ENCODE results near the gene TTL.
"Not testable (repeated sequence)": the region's sequence is repeated elsewhere in the genome, so short reads cannot be mapped to it uniquely, and the experiment has no call there.

Gene TTL

DNA sequence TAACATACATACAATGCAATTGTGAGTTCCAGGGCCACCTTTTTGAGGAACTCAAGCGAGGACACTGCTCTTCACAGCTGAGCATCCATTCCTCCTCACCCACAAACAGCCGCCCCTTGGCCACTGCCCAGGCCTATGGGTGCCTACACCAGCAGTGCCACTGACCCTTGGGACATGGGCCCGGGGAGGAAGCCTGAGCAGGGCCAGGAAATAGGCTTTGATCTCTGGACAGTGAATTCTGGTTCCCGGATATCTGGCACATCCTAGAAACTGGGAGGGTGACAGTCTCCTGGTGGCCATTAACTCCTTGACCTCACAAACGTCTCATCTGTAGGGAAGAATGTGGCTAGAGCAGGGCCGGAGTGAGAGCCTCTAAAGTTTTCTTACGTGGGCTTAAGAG, 5.5 kb upstream of the TTL start:
- no peak for DNase-seq

DNA sequence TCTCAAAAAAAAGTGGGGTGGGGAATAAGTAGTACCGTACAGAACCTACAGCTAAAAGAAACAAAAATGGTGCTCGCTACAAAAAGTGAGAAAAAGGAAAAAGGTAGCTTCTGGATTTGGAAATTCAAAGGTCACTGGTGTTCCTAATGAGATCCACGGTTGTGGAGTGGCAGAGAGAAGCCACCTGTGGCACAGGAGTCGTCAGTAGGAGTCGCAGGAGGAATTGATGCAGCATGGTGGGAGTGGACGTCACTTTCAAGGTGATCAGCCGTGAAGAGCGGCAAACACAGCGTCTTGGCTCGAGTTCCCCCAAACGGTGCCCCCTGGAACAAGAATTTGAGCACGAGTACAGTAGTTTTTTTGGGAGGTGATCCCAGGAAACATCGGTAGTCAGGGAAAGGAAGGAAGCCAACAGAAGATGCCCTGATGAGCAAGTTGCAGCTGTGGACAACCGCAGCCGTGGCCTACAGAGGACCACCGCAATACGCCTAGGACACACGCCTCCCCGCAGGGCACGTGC, 1.4 kb upstream of the TTL start:
- peak in 1 of 2 donors; percentile 10 for DNase-seq

DNA sequence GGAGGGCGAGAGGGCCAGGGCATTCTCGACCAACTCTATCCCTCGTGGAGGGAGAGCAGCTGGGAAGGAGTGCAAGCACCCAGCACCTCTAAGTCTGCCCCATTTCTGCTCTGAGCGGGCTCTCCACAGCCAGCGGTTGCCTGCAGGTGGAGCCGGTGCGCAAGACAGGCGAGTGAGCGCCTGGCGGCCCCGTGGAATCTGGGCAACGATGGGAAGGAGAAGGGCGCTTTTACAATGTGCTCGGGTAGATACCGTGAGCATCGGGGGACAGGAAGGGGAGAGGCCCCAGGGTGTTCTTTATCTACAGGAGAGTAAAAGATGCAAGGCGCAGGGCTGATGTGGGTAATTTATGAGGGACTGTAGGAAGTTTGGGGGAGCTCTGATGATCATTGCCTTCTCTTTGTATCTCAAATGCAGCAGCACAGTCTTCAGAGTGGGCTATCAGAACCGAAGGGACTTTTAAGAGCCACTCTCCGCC, 867 bp upstream of the TTL start:
- DNase-seq = peak; percentile 72 to 75

DNA sequence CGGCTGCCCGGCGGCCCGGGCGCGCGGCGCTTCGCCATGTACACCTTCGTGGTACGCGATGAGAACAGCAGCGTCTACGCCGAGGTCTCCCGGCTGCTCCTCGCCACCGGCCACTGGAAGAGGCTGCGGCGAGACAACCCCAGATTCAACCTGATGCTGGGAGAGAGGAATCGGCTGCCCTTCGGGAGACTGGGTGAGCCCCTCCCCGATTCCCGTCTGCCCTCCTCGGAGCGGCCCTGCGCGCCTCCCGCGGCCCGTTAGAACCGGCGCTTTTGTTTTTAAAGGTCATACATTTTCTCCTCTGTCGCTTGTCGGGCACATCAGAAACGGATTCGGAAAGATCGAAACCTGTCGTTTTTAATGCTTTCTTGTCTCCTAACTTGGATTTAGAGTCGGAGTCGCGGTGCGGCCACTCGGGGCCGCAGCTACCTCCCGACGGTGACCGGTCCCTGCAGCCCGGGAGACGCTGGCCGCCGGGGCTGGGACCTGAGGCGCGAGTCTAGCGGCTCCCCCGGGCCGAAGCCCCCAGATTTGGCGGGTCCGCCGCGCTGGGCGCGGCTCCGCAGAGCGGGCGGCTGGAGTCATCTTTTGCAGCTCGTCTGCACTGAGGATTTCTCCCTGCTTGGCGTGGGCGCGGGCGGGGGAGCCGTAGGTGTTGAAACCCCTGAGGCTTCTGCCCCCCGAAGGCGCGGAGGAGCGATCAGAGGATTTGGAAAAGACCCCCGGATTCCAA, 519 bp downstream of the TTL start:
- DNase-seq = peak; percentile 15 to 21

DNA sequence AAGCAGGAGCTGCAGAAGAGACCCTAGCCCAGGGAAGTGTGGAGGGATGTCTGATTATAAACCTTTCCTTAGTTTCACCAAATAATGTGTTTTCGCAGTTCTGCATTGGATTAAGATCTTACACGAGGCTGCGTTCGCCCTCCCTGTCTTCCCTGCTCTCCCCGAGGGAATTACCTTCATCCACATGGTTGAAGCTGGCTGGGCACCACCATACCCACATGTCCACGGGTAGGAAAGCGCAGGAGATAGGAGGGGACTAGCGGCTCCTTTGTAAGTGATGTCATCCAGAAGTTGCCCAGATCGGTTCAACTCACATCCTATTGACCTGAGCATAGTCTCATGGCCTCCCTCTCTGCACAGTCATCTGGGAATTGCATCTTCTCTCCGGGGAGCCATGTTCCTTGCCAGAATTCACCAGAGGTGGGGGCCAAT, 1.1 kb downstream of the TTL start:
- DNase-seq = no peak

DNA sequence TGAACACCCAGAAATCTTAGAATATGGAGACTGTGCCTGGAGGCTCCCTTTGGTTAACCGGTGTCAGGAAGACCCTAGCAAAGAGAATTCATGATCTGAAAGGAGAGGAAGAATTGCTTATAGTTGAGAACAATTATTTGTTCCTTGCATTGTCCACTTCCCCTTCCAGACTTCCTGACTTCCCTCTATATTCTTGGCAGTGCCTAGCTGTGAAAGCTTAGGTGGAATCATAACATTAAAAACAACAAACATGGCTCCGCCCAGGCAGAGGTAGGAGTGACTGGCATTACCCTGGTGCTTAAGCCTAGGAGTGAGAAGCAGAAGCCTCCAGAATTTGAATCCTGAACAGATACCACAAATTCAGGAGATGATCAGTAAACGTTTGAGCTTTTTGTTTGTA, 1.9 kb downstream of the TTL start:
- DNase-seq = no peak

DNA sequence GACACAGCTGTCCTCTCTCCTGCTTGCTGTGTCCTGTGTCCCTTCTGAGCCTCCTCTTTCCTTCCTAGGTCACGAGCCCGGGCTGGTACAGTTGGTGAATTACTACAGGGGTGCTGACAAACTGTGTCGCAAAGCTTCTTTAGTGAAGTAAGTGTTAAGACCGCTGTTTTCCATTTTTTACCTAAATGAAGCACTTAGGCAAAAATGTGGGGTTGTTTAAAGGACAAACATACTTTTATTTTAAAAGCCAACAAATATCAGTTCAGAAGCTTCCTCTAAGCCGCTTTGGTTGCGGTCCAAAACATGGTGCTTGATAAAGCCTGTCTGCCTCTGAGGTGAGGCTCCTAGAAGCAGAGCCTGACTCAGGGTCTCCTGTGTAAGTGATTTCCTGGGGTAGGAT, 3.9 kb downstream of the TTL start:
- no peak for DNase-seq

DNA sequence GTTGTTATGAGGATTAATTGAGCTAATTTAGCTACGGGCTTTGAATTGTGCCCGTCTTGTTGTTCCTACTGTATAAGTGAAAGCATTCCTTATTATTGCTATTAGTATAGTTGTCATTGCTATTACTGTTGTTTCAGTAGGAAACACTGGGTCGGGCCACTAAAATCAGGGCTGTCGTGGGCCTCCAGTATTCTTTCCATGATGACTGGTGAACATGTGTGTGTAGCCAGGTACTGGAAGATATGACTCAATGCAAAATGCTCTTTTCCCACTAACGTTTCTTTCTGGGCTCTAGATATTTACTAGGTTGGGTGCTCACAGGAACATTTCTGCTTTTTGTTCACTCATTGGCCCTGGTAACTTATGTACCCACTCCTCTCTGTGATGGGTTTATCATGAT, 4.9 kb downstream of the TTL start:
- no peak for DNase-seq

DNA sequence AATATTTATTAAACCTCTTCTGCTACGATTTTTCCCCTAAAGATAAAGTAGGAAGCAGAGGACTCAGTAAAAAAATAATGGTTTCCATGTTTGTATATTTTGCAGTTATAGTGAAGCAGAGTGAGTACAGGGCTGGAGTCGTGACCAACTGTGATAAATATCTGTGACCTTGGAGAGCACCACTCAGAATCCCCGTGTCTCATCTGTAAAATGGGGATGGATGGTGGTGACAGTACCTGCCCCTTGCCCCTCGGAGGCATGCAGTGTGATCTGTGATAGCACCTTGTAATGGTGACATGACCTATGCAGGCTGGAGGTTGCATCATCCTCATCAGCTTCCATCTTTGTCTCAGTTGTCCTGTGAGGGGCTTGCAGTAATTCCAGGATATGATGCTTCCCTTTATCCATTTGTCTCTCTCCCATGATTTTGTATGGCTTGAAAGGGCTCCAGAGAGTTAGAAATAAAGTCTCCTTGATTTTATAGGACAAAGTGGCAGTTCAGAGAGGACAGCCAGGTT, 5.5 kb downstream of the TTL start:
- no peak for DNase-seq

DNA sequence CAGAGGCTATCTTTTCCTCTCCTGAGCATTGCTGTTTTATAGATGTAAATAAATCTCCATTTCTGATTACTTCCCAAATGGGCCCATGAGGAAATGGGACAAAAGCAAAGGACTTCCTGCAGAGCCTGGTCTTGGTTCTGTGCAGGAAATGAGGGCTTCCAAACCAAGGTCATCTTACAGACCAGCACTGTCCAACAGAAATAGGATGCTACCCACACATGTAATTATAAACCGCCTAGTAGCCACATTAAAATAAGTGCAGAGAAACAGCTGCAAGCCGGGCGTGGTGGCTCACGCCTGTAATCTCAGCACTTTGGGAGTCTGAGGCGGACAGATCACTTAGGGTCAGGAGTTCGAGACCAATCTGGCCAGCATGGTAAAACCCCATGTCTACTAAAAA, 6.2 kb downstream of the TTL start:
- no peak for DNase-seq

DNA sequence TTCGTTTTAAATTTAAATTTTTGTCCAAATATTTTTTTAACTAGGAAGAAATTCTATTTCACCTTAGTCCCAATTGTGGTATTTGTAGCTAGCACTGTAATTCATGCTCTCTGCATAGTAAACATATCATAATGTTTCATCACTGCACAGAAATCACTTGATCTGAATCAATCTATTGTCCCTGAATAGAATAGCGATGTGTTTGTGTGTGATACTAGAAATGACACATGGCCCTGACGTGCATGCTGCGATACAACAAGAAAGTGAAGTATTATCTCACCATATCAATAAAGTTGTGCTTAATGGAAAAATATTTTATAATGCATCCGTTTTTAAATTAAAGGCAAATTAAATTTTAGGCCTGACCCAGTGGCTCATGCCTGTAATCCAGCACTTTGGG, 10.0 kb downstream of the TTL start:
- no peak for DNase-seq

DNA sequence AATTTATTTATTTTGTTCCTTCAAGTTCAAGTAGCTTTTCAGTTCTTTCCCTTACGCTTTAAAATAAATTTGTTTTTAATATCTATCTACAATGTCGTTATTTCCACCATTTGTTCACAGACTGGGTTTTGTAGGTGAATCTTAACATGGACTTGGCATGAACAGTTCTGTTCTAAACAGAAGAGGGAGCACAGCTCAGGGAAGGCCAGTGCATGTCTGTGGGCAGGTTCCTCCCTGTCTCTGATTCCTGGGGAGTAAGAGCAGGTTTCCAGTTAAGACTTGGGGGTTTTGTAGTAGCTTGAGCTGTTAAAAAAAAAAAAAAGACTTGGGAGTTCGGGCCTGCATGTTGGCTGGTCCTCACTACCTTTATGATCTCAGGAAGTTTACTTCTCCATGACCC, 11.1 kb downstream of the TTL start:
- no peak for DNase-seq

DNA sequence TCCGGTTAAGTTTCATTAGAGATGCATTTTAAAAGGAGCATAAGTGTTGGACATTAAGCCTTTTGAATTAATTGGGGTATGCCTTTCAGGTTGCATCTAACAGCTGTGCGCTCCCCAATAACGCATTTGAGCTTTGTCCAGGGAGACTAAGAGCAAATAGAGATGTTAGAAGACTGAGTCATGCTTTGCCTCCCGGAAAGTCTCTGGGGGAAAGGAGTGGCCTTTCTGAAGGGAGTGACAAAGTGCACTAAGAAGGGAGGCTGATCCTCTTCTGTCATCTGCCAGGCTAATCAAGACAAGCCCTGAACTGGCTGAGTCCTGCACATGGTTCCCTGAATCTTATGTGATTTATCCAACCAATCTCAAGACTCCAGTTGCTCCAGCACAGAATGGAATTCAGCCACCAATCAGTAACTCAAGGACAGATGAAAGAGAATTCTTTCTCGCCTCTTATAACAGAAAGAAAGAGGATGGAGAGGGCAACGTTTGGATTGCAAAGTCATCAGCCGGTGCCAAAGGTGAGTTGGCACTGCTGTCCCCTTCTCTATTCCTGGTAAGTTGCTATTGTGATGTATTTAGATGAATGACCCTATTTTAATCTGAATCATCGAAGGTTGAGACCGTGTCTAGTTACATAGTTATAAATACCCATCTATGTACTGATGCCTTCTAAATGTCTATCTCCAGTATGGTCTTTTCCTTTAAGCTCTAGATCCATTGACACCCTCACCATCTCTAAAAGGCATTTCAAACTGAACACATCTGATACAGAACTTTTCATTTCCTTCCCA, 12.1 kb downstream of the TTL start:
- no peak for DNase-seq

DNA sequence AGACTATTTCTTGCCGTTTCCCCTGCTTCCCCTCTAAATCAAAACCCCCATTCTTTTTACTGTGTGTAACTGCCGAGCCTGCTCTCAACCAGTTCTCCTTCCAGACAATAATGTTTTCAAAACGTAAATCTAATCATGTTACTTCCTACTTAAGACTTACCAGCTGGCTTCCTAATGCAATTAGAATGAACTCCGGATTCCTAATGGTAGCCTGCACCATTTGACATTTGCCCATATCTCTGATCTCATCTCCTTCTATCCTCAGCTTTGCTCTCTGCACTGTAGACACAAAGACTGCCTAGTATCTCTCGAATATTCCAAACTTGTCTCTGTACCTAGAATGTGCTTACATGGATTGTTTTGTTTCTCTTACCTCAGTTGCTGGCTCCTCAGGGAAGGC, 12.9 kb downstream of the TTL start:
- DNase-seq = no peak

DNA sequence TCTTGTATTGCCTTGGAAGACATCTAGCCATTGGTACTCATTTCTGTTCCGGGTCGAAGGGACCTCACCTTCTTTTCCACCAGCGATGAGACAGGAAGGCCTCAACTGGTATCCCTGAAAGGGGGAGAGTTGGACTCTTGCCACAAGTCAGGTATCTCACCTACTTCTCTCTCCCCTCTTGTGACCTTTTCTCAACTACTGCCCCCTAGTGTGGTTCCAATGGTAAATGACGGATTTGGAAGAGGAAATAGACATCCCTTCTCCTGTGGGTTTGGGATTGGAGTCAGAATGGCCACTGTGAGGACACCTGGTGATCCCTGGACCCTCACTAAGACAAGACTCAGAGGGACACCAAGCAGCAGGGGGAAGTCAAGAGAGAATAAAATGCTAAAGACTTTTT, 13.9 kb downstream of the TTL start:
- not testable (repeated sequence) for DNase-seq

DNA sequence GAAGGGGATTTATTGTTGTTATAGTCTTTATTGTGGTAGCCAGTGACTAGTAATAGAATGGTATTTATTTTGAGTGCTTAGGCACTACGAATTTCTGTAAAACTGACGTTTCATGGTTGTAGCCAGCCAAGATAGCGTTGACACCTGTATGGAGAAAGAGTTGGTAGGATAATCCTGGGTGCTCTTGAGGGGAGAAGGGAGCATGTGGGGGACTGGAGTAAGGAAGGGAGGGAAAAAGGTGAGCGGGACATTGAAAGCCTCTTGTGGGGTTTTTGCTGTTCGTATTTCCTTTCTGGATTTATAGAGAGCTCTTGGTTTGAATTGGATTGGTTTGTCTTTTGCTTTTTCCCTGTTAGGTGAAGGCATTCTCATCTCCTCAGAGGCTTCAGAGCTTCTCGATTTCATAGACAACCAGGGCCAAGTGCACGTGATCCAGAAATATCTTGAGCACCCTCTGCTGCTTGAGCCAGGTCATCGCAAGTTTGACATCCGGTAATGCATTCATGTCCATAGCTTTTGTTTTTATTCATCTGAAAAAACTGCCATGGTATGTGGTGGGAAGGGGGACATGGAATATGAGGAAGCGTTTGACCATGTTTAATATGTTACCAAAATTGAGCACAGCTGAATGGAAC, 19.0 kb downstream of the TTL start:
- peak in 1 of 2 donors; percentile 7 for DNase-seq

DNA sequence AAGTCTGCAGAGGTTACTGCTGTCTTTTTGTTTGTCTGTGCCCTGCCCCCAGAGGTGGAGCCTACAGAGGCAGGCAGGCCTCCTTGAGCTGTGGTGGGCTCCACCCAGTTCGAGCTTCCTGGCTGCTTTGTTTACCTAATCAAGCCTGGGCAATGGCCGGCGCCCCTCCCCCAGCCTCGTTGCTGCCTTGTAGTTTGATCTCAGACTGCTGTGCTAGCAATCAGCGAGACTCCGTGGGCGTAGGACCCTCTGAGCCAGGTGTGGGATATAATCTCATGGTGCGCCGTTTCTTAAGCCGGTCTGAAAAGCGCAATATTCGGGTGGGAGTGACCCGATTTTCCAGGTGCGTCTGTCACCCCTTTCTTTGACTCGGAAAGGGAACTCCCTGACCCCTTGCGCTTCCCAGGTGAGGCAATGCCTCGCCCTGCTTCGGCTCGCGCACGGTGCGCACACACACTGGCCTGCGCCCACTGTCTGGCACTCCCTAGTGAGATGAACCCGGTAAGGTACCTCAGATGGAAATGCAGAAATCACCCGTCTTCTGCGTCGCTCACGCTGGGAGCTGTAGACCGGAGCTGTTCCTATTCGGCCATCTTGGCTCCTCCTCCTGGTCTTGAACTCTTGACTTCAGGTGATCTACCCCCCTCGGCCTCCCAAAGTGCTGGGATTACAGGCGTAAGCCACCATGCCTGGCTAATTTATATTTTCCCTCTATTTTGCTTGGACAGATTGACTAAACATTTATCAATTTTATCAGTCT, 27.5 kb downstream of the TTL start:
- DNase-seq = not testable (repeated sequence)

DNA sequence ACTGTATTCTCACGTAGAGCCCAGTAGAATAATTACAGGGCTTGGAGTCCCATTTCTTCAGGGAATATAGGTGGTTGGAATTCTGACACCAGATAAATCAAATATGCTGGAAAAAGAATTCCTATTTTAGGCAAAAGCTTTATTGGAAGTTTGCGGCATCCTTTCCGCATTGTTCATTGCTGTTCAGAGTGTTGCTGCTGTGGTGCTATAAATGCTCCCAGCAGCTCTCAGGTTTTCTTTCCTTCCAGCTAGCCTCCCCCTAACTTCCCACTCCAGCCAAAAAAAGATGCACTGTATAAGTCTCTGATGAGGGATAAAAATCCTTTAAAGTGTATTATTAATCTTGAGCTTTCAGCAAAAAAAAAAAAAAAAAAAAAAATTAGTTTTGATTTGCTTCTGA, 34.8 kb downstream of the TTL start:
- no peak for DNase-seq

DNA sequence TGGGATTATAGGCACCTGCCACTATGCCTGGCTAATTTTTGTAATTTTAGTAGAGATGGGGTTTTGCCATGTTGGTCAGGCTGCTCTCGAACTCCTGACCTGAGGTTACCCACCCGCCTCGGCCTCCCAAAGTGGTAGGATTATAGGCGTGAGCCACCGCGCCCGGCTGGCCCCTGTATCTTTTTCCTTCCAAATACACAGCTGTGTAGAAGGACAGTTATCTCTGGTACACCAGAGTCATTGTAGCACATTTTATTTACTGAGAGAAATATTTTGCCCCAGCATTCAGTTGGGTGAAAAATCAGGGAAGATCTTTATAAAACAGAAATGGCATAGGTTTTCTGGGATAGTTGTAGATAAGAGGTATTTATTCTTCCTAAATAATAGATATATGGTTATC, 36.9 kb downstream of the TTL start:
- no peak for DNase-seq

DNA sequence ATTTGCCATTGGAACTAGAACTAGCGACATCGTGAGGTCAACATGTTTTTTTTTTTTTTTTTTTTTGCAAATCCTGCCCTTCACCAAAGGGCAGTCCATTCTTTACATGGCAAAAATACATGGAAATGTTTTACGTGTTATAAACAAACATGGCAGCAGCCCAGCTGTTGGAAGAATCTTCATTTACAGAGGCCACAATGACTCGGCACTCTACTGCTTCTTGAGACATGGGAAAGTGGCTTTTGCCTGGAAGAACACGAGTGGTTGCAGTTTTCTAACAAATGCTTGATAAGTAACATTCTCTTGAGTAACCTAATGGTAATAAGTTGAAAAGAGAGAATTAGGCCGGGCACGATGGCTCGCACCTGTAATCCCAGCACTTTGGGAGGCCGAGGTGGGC, 37.5 kb downstream of the TTL start:
- no peak for DNase-seq

DNA sequence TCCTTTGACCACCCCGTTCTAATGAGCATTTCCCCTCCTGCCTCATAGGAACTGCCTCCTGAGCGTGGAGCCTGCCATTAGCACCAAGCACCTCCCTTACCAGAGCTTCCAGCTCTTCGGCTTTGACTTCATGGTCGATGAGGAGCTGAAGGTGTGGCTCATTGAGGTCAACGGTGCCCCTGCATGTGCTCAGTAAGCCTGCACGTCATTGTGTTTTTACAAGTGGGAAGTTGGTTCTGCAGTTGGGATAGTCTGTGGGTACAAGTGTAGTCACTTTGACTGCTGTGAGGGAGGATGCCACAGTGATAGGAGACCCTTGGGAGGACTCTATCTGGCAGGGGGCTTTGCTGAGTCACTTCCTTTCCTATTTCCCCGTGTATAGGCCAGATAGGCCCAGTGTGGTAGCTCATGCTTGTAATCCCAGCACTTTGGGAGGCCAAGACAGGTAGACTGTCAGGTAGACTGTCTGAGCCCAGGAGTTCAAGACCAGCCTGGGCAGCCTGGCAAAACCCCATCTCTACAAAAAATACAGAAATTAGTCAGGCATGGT, 38.4 kb downstream of the TTL start:
- no peak for DNase-seq

DNA sequence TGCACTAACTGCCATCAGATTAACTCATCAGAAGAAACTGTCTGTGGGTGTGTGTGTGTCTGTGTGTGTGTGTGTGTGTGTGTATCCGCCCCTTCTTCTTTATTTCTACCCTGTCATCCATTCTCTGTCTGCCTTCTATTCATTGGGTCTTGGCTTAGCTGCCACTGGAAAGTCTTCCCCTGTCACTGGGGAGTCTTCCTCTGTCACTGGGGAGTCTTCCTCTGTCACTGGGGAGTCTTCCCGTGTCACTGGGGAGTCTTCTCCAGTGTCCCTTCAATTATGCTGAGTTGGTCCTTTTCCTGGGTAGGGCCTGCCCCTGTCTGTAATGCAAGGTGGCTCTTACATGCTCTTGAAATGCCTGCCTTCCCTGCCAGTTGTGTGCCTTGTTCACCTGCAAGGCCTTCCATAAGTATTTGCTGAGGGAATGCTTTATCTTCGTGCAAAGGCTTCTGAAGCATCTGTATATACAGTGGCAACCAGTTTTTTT, 41.4 kb downstream of the TTL start:
- no peak for DNase-seq

Data from stimulated activated CD4-positive, alpha-beta T cell treated with anti-CD3 and anti-CD28 coated beads, Interleukin-2, amount 100 ng/mL, for 48 hours (primary cell).